CD4-positive, alpha-beta memory T cell (primary cell): ENCODE data around the gene HEMK1. TPM values are rescaled to one million over a fixed set of nuclear protein-coding genes. Genes with fewer than 3 reads are reported as not detected.
A peak's percentile ranks its signal among the peaks of the same experiment; 100 is the strongest.

Source experiments
- CTCF ChIA-PET: fragments of 350-600 bp; sonication (Branson Sonifier 250); formaldehyde crosslinking; loops from one replicate; lab custom pipeline; 2021; ENCODE audit warnings: inconsistent platforms; ENCODE audit not compliant: partially characterized antibody; lab: Charles Lee
- POLR2A ChIA-PET: fragments of 350-600 bp; sonication (Branson Sonifier 250); formaldehyde crosslinking; loops from one replicate; lab custom pipeline; 2021; ENCODE audit not compliant: partially characterized antibody; lab: Charles Lee
- DNase-seq, 5 donors: peaks; one replicate each; pipeline versions ENCODE4 v3.0.0 to v3.0.0-alpha.2; 2020 to 2022; ENCODE audit warnings: mixed read lengths in 1 of 5
- H3K27ac ChIP-seq: one replicate; pipeline ENCODE4 v1.7.0; 2013; ENCODE audit warnings: low read depth, low read length
- H3K27me3 ChIP-seq: 2 replicates; pipeline ENCODE4 v1.7.0; 2013; ENCODE audit warnings: mild to moderate bottlenecking, low read length, moderate library complexity; ENCODE audit not compliant: insufficient read depth
- H3K36me3 ChIP-seq: 2 replicates; pipeline ENCODE4 v1.7.0; 2013; ENCODE audit warnings: mild to moderate bottlenecking, low read length, moderate library complexity; ENCODE audit not compliant: insufficient read depth
- H3K4me1 ChIP-seq: 2 replicates; pipeline ENCODE4 v1.7.0; 2013; ENCODE audit warnings: mild to moderate bottlenecking, low read length, moderate library complexity; ENCODE audit not compliant: insufficient read depth
- H3K4me3 ChIP-seq, 2 donors: one replicate each; pipeline ENCODE4 v1.7.0; 2013; ENCODE audit warnings: low read length in 2 of 2, mild to moderate bottlenecking in 1 of 2
- H3K9me3 ChIP-seq, 2 donors: one replicate each; pipeline ENCODE4 v1.7.0; 2013; ENCODE audit warnings: low read length in 2 of 2, control low read depth in 1 of 2; ENCODE audit not compliant: control insufficient read depth in 1 of 2
- H3K27ac Mint-ChIP-seq, 7 donors: one replicate each; pipeline ENCODE4 v1.8.0; 2020 to 2021; ENCODE audit warnings: mixed read lengths in 7 of 7, mild to moderate bottlenecking in 6 of 7, inconsistent platforms in 3 of 7, moderate library complexity in 3 of 7
- H3K27me3 Mint-ChIP-seq, 2 donors: one replicate each; pipeline ENCODE4 v1.8.0; 2020 to 2021; ENCODE audit warnings: mixed read lengths in 2 of 2
- H3K36me3 Mint-ChIP-seq, 2 donors: one replicate each; pipeline ENCODE4 v1.8.0; 2020 to 2021; ENCODE audit warnings: mixed read lengths in 2 of 2, inconsistent platforms in 1 of 2, mild to moderate bottlenecking in 1 of 2
- H3K4me1 Mint-ChIP-seq, 4 donors: one replicate each; pipeline ENCODE4 v1.8.0; 2020 to 2021; ENCODE audit warnings: mixed read lengths in 4 of 4, mild to moderate bottlenecking in 1 of 4
- H3K4me3 Mint-ChIP-seq, 8 donors: one replicate each; pipeline ENCODE4 v1.8.0; 2020 to 2021; ENCODE audit warnings: mixed read lengths in 8 of 8, mild to moderate bottlenecking in 7 of 8, moderate library complexity in 6 of 8, inconsistent platforms in 3 of 8
- H3K9me3 Mint-ChIP-seq, 8 donors: one replicate each; pipeline ENCODE4 v1.8.0; 2020 to 2021; ENCODE audit warnings: mixed read lengths in 8 of 8, mild to moderate bottlenecking in 5 of 8, inconsistent platforms in 3 of 8, moderate library complexity in 1 of 8
- intact Hi-C: fragments of 100-400 bp; cut with micrococcal nuclease; formaldehyde crosslinking; loops from one replicate; pipeline ENCODE4 v1.15.1; 2023
- polyA plus RNA-seq, 2 donors: library from polyadenylated mRNA; unstranded; fragments of 300-500 nt; fragmentation: Illumina TruSeq; gene quantifications; one replicate each; pipeline ENCODE4 v1.2.3, GENCODE V29; 2021
- total RNA-seq, 2 experiments: library from RNA; stranded (reverse); gene quantifications; one replicate each; pipeline ENCODE4 v1.2.3, GENCODE V29; 2021

The HEMK1 gene
- total and polyA plus RNA-seq, 4 experiments from 2014 or later = 21.2 to 56.7 (median 46.0) TPM

DNA sequence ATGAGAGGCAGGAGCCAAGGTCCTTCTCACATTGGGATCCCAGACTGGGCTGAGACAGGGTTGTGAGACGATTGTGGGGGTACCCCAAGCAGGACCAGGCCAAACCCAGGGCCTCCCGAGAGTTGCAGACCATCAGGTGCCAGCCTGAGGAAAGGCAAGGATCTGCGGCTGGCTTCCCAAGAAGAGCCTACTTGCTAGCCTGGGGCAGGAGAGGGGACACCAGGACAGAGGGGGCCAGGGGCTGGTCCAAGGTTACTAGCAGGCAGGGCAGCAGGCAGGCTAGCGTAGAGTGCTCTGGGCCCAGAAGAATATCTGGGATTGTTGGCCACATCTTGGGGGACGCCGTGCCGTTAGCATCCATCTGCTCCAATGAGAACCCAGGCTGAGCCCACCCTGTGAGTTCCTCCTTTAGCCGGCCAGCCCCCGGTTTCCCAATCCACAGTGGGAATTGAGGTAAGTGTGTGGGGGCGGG is 41.7 kb downstream of the HEMK1 start:
- CTCF ChIA-PET = interaction anchor here (1.0 to 24.7 kb wide), 11 partner anchors 10 to 778 kb away, joined by 3 to 996 read pairs (median 6); partner anchors contain the start of genes C3orf18 and HEMK1
- Mint-ChIP-seq H3K27ac (peak overlapping the region; percentile 90 to 97 (median 94)), H3K4me1 (peaks cover 45 to 80% (median 63%) of the 10 kb centered on the region in 4 donors), H3K4me3 (peak overlapping the region; percentile 92 to 99 (median 96)), H3K36me3 (peaks cover 48 to 62% of the 10 kb centered on the region in 2 donors), H3K9me3 (no peaks in the 10 kb centered on the region), H3K27me3 (no peaks in the 10 kb centered on the region)
- POLR2A ChIA-PET = interaction anchor here (0.8 to 26.0 kb wide), 13 partner anchors 9 to 779 kb away, joined by 3 to 1072 read pairs (median 6); partner anchors contain the start of genes C3orf18 and HEMK1
- H3K4me3 ChIP-seq = peak overlapping the region; percentile 93 to 96
- H3K27ac ChIP-seq = peak overlapping the region; percentile 81
- no peaks in the 10 kb centered on the region for H3K27me3 ChIP-seq
- intact Hi-C loops = loop anchor here (1.0 to 5.0 kb wide), 3 partner anchors 10 to 259 kb away; partner anchors contain the start of genes CYB561D2 and NPRL2
- no peaks in the 10 kb centered on the region for H3K9me3 ChIP-seq
- peaks cover 45% of the 10 kb centered on the region for H3K36me3 ChIP-seq
- peaks cover 68% of the 10 kb centered on the region for H3K4me1 ChIP-seq
- DNase-seq = no peak

- Mint-ChIP-seq H3K9me3 (no peaks in the 10 kb centered on the region), H3K4me1 (peaks cover 44 to 80% (median 63%) of the 10 kb centered on the region in 4 donors), H3K4me3 (peak within 1 kb of the TSS; percentile 92 to 99 (median 96)), H3K36me3 (peaks cover 42 to 59% of the 10 kb centered on the region in 2 donors), H3K27me3 (no peaks in the 10 kb centered on the region), H3K27ac (peak within 1 kb of the TSS; percentile 90 to 97 (median 94))
- ChIA-PET CTCF (interaction anchor here (0.9 to 24.7 kb wide), 11 partner anchors 10 to 778 kb away, joined by 3 to 996 read pairs (median 4); partner anchors contain the start of genes C3orf18 and HEMK1), POLR2A (interaction anchor here (0.7 to 26.0 kb wide), 15 partner anchors 8 to 778 kb away, joined by 3 to 1072 read pairs (median 4); partner anchors contain the start of genes C3orf18, HEMK1 and MANF)
- H3K4me1 ChIP-seq = peaks cover 66% of the 10 kb centered on the region
- H3K27me3 ChIP-seq = no peaks in the 10 kb centered on the region
- H3K4me3 ChIP-seq = peak within 1 kb of the TSS; percentile 93 to 96
- peak; percentile 90 to 94 (median 93) for DNase-seq
- H3K36me3 ChIP-seq = peaks cover 39% of the 10 kb centered on the region
- H3K9me3 ChIP-seq = no peaks in the 10 kb centered on the region
- intact Hi-C loops = loop anchor here (1.0 to 5.0 kb wide), 4 partner anchors 10 to 259 kb away; partner anchors contain the start of genes CYB561D2 and NPRL2
- peak within 1 kb of the TSS; percentile 81 for H3K27ac ChIP-seq
Observed at GRCh38 chr3:50611464-50612233, 42.3 kb downstream of the HEMK1 start, which contains the start of gene CISH. Gene CISH (minus strand): TSS chr3:50611774. CDS start chr3:50611650, 124 bp downstream.

- Mint-ChIP-seq H3K36me3 (peaks cover 37 to 56% of the 10 kb centered on the region in 2 donors), H3K4me1 (peaks cover 42 to 75% (median 58%) of the 10 kb centered on the region in 4 donors)
- CTCF ChIA-PET = interaction anchor here (0.9 to 24.7 kb wide), 16 partner anchors 9 to 777 kb away, joined by 3 to 996 read pairs (median 10); partner anchors contain the start of genes C3orf18 and HEMK1
Observed at GRCh38 chr3:50612234-50612882, 43.0 kb downstream of the HEMK1 start.

GRCh38 chr3:50612970-50613846 is 43.9 kb downstream of the HEMK1 start:
- H3K4me3 Mint-ChIP-seq = peak overlapping the region; percentile 92 to 99 (median 96)
- H3K4me1 Mint-ChIP-seq = peaks cover 39 to 71% (median 54%) of the 10 kb centered on the region in 4 donors
- H3K9me3 Mint-ChIP-seq = no peaks in the 10 kb centered on the region
- peaks cover 56% of the 10 kb centered on the region for H3K4me1 ChIP-seq
- peak overlapping the region; percentile 12 to 93 for H3K4me3 ChIP-seq
- H3K27ac Mint-ChIP-seq = peak overlapping the region; percentile 90 to 97 (median 94)
- no peaks in the 10 kb centered on the region for H3K27me3 ChIP-seq
- peaks cover 24% of the 10 kb centered on the region for H3K36me3 ChIP-seq
- CTCF ChIA-PET = interaction anchor here (0.6 to 24.7 kb wide), 16 partner anchors 11 to 822 kb away, joined by 3 to 996 read pairs (median 20); partner anchors contain the start of genes C3orf18, CYB561D2, HEMK1 and NPRL2
- peaks cover 28 to 50% of the 10 kb centered on the region in 2 donors for H3K36me3 Mint-ChIP-seq
- H3K27me3 Mint-ChIP-seq = no peaks in the 10 kb centered on the region
- POLR2A ChIA-PET = interaction anchor here (0.9 to 26.0 kb wide), 11 partner anchors 9 to 1443 kb away, joined by 3 to 1072 read pairs (median 6); partner anchors contain the start of genes C3orf18, CYB561D2, DUSP7 and HEMK1
- no peaks in the 10 kb centered on the region for H3K9me3 ChIP-seq
- no peak for DNase-seq
- intact Hi-C loops = loop anchor here (1.0 to 5.0 kb wide), 3 partner anchors 22 to 261 kb away; partner anchors contain the start of genes CYB561D2 and NPRL2
- peak overlapping the region; percentile 81 for H3K27ac ChIP-seq

More at GRCh38 chr3:50612234-50612882, 43.0 kb downstream of the HEMK1 start:
- Mint-ChIP-seq H3K27me3 (no peaks in the 10 kb centered on the region), H3K27ac (peak overlapping the region; percentile 90 to 97 (median 94)), H3K4me3 (peak overlapping the region; percentile 92 to 99 (median 96)), H3K9me3 (no peaks in the 10 kb centered on the region)
- peak in 2 of 5 donors; percentile 37 to 43 for DNase-seq
- POLR2A ChIA-PET = interaction anchor here (0.7 to 26.0 kb wide), 18 partner anchors 8 to 1444 kb away, joined by 3 to 1072 read pairs (median 4); partner anchors contain the start of genes C3orf18, CYB561D2, DUSP7 and HEMK1
- Histone ChIP-seq H3K27ac (peak overlapping the region; percentile 81), H3K27me3 (no peaks in the 10 kb centered on the region), H3K9me3 (no peaks in the 10 kb centered on the region), H3K4me3 (peak overlapping the region; percentile 12 to 93), H3K36me3 (peaks cover 32% of the 10 kb centered on the region), H3K4me1 (peaks cover 59% of the 10 kb centered on the region)
- intact Hi-C loops = loop anchor here (1.0 to 5.0 kb wide), 3 partner anchors 21 to 260 kb away; partner anchors contain the start of genes CYB561D2 and NPRL2

GRCh38 chr3:50615190-50615589 is 45.9 kb downstream of the HEMK1 start:
- CTCF ChIA-PET = interaction anchor here (0.6 to 24.7 kb wide), 32 partner anchors 9 to 887 kb away, joined by 3 to 996 read pairs (median 7); partner anchors contain the start of genes C3orf18, CYB561D2, DOCK3 and HEMK1
- H3K9me3 ChIP-seq = no peaks in the 10 kb centered on the region
- no peak overlapping the region for H3K4me3 ChIP-seq
- no peak overlapping the region for H3K27ac ChIP-seq
- H3K36me3 ChIP-seq = peaks cover 6% of the 10 kb centered on the region
- DNase-seq = no peak
- no peaks in the 10 kb centered on the region for H3K27me3 ChIP-seq
- POLR2A ChIA-PET = interaction anchor here (1.2 to 26.0 kb wide), 12 partner anchors 7 to 886 kb away, joined by 3 to 1072 read pairs (median 21); partner anchors contain the start of genes C3orf18, HEMK1 and MANF
- peaks cover 65% of the 10 kb centered on the region for H3K4me1 ChIP-seq
- Mint-ChIP-seq H3K36me3 (peaks cover 9 to 32% of the 10 kb centered on the region in 2 donors), H3K27ac (peak overlapping the region in 4 of 7 donors; percentile 60 to 99 (median 91)), H3K4me1 (peaks cover 43 to 71% (median 58%) of the 10 kb centered on the region in 4 donors), H3K9me3 (no peaks in the 10 kb centered on the region), H3K27me3 (no peaks in the 10 kb centered on the region), H3K4me3 (peak overlapping the region in 2 of 8 donors; percentile 20 to 39)
- intact Hi-C loops = no loop called here
